WERI-Rb-1 (cell line): ENCODE measurements around the gene ZNF445.

Source experiments
- DNase-seq: peaks from one replicate; pipeline ENCODE4 v3.0.0-alpha.2; 2020
- H3K27ac ChIP-seq: fragments of 250-450 bp; sonication (Bioruptor Pico); 2 replicates; pipeline ENCODE4 v1.5.1; 2020; ENCODE audit warnings: mild to moderate bottlenecking, moderate library complexity
- H3K27me3 ChIP-seq: fragments of 250-450 bp; sonication (Bioruptor Pico); 2 replicates; pipeline ENCODE4 v1.5.1; 2021; ENCODE audit warnings: mild to moderate bottlenecking, low read depth, moderate library complexity; ENCODE audit not compliant: insufficient read depth, severe bottlenecking
- H3K36me3 ChIP-seq: fragments of 250-450 bp; sonication (Bioruptor Pico); 2 replicates; pipeline ENCODE4 v1.5.1; 2020; ENCODE audit warnings: mild to moderate bottlenecking, moderate library complexity
- H3K4me3 ChIP-seq: 2 replicates; pipeline ENCODE4 v1.5.1; 2011; ENCODE audit warnings: low read depth, mild to moderate bottlenecking, control low read depth, low read length
- H3K9me3 ChIP-seq: fragments of 250-450 bp; sonication (Bioruptor Pico); 2 replicates; pipeline ENCODE4 v1.5.1; 2021; ENCODE audit warnings: mild to moderate bottlenecking, moderate library complexity; ENCODE audit not compliant: severe bottlenecking
- CTCF ChIP-seq: IDR thresholded peaks from 2 replicates; pipeline ENCODE4 v1.5.1; 2011; ENCODE audit warnings: low read depth, mild to moderate bottlenecking, control low read depth, inconsistent platforms, low read length

Gene ZNF445

GRCh38 chr3:44416031-44417030 is 61.1 kb downstream of the ZNF445 start:
- Histone ChIP-seq H3K27ac (no peak overlapping the region), H3K36me3 (no peaks in the 10 kb centered on the region), H3K27me3 (no peaks in the 10 kb centered on the region), H3K9me3 (no peaks in the 10 kb centered on the region), H3K4me3 (no peak overlapping the region)
- no peak for TF ChIP-seq CTCF
- no peak for DNase-seq

DNA sequence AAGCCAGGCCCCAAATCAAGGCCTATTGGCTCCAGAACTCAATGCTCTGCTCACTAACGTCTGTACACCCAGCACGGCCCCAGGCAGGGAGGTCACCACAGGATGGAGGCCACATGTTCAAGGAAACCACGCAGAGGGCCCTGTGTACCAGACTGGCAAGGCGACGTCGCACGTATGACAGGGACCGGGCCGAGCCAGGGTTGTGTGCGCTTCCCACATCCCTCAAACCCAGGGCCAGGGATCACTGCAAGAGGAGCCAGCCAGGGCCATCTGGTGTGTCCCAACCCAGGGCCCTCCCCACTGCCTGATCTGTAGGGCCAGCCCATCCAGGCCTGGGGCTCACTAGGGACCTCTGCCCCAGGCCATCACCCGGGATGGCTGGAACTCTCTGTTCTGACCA is 62.0 kb downstream of the ZNF445 start:
- Histone ChIP-seq H3K4me3 (no peak overlapping the region), H3K27me3 (no peaks in the 10 kb centered on the region), H3K9me3 (no peaks in the 10 kb centered on the region), H3K27ac (no peak overlapping the region), H3K36me3 (no peaks in the 10 kb centered on the region)
- DNase-seq: no peak
- TF ChIP-seq CTCF: no peak

GRCh38 chr3:44414517-44415090 is 62.9 kb downstream of the ZNF445 start:
- Histone ChIP-seq H3K27me3 (no peaks in the 10 kb centered on the region), H3K27ac (no peak overlapping the region), H3K36me3 (no peaks in the 10 kb centered on the region), H3K9me3 (no peaks in the 10 kb centered on the region), H3K4me3 (no peak overlapping the region)
- no peak for DNase-seq
- no peak for TF ChIP-seq CTCF

DNA sequence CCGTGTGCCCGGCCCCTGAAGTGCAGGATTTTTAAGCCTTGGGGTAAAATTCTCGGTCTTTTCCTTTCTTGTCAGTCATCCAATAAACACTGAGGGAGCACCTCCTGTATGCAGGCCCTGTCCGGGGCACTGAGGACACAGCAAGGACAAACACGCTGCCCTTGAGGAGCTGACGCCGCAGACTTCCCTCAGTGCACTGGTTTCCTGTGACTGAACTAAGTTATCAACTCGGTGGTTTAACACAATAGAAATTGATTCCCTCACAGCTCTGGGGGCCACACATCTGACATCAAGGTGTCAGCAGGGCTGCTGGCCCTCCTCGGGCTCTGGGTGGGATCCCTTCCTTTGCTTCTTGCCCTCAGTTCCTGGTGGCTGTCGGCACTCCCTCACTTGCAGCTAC is 65.1 kb downstream of the ZNF445 start:
- no peak for DNase-seq
- Histone ChIP-seq H3K27ac (no peak overlapping the region), H3K9me3 (no peaks in the 10 kb centered on the region), H3K36me3 (no peaks in the 10 kb centered on the region), H3K4me3 (no peak overlapping the region), H3K27me3 (no peaks in the 10 kb centered on the region)
- no peak for TF ChIP-seq CTCF

GRCh38 chr3:44411031-44411645 is 66.3 kb downstream of the ZNF445 start:
- DNase-seq: no peak
- Histone ChIP-seq H3K36me3 (no peaks in the 10 kb centered on the region), H3K27ac (no peak overlapping the region), H3K9me3 (no peaks in the 10 kb centered on the region), H3K27me3 (no peaks in the 10 kb centered on the region), H3K4me3 (no peak overlapping the region)
- TF ChIP-seq CTCF: no peak
